Measurements from ENCODE around the gene TNFRSF21. TPM values are rescaled to one million over a fixed set of nuclear protein-coding genes. Genes with fewer than 3 reads are reported as not detected.
"Not testable (repeated sequence)": the region's sequence is repeated elsewhere in the genome, so short reads cannot be mapped to it uniquely, and the experiment has no call there.

Gene TNFRSF21
- polyA plus RNA-seq, 1 donor, result 29.9 TPM

- not testable (repeated sequence) for DNase-seq
Observed at GRCh38 chr6:47228093-47228492, 81.6 kb downstream of the TNFRSF21 start.

- not testable (repeated sequence) for DNase-seq
Observed at GRCh38 chr6:47223251-47223650, 86.5 kb downstream of the TNFRSF21 start.

GRCh38 chr6:47221565-47221964 is 88.1 kb downstream of the TNFRSF21 start:
- DNase-seq, result no peak

- no peak for DNase-seq
Observed at GRCh38 chr6:47209632-47210031, 100.1 kb downstream of the TNFRSF21 start.

GRCh38 chr6:47207261-47207660 is 102.4 kb downstream of the TNFRSF21 start:
- peak; percentile 21 for DNase-seq

- DNase-seq, result no peak
Observed at GRCh38 chr6:47206626-47207025, 103.1 kb downstream of the TNFRSF21 start.

GRCh38 chr6:47203938-47204611 is 105.6 kb downstream of the TNFRSF21 start:
- no peak for DNase-seq

GRCh38 chr6:47203266-47203937 is 106.3 kb downstream of the TNFRSF21 start:
- DNase-seq, result no peak

GRCh38 chr6:47202644-47203205 is 107.0 kb downstream of the TNFRSF21 start:
- no peak for DNase-seq

GRCh38 chr6:47200536-47201334 is 109.0 kb downstream of the TNFRSF21 start:
- no peak for DNase-seq

GRCh38 chr6:47197682-47198640 is 111.7 kb downstream of the TNFRSF21 start:
- DNase-seq, result no peak

GRCh38 chr6:47196113-47196512 is 113.6 kb downstream of the TNFRSF21 start:
- DNase-seq, result no peak

- no peak for DNase-seq
Observed at GRCh38 chr6:47195011-47195650, 114.6 kb downstream of the TNFRSF21 start.

GRCh38 chr6:47188588-47189021 is 121.1 kb downstream of the TNFRSF21 start:
- no peak for DNase-seq

- no peak for DNase-seq
Observed at GRCh38 chr6:47187893-47188587, 121.7 kb downstream of the TNFRSF21 start.

GRCh38 chr6:47187113-47187512 is 122.6 kb downstream of the TNFRSF21 start:
- DNase-seq, result no peak

GRCh38 chr6:47182291-47182957 is 127.3 kb downstream of the TNFRSF21 start:
- no peak for DNase-seq

- no peak for DNase-seq
Observed at GRCh38 chr6:47181681-47182080, 128.0 kb downstream of the TNFRSF21 start.

Data from left kidney (tissue), 2 donors.